Measurements from ENCODE around the gene SPARC. TPM values are rescaled to one million over a fixed set of nuclear protein-coding genes. Genes with fewer than 3 reads are reported as not detected.

Gene SPARC
- total RNA-seq, 6 donors from 2014 or later = 234 to 1,553 (median 581) TPM

DNA sequence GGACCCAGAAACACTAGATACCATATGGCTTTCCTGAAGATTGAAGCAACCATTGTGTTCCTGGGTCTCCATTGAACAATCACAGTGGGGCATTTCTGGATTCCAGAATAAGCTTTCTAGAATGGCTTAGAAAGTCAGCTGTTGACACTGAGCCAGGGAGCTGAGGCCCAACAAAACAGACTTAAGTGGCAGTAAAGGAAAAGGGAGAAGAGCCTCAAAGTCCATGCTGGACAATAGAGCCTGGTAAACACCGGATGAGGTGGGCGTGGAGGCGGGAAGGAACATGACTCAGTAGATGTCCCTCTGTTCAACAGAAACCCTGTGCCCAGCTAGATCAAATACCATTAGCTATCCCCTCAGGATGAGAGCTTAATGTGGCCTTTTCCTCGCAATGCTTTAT is 14.8 kb downstream of the SPARC start:
- H3K36me3 ChIP-seq = peaks cover 14 to 84% (median 32%) of the 10 kb centered on the region in 4 donors
- ATAC-seq (ENCODE audit: low FRiP score in 2 of 2) = peak in 1 of 2 donors; percentile 38
- peaks cover 67 to 94% (median 86%) of the 10 kb centered on the region in 4 donors for H3K4me1 ChIP-seq
- 69 to 71% methylated on average over 4 of the region's 4 CpGs for WGBS, 2 donors
- peak overlapping the region; percentile 83 to 91 (median 86) for H3K27ac ChIP-seq
- peak in 1 of 2 donors; percentile 47 for DNase-seq
- TF ChIP-seq, protein P1, sequence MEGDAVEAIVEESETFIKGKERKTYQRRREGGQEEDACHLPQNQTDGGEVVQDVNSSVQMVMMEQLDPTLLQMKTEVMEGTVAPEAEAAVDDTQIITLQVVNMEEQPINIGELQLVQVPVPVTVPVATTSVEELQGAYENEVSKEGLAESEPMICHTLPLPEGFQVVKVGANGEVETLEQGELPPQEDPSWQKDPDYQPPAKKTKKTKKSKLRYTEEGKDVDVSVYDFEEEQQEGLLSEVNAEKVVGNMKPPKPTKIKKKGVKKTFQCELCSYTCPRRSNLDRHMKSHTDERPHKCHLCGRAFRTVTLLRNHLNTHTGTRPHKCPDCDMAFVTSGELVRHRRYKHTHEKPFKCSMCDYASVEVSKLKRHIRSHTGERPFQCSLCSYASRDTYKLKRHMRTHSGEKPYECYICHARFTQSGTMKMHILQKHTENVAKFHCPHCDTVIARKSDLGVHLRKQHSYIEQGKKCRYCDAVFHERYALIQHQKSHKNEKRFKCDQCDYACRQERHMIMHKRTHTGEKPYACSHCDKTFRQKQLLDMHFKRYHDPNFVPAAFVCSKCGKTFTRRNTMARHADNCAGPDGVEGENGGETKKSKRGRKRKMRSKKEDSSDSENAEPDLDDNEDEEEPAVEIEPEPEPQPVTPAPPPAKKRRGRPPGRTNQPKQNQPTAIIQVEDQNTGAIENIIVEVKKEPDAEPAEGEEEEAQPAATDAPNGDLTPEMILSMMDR (IDR thresholded peaks at IDR 0.05) = no peak
- TF ChIP-seq POLR2AphosphoS5 (IDR thresholded peaks at IDR 0.05) (peak; percentile 76 to 85), EP300 (IDR thresholded peaks at IDR 0.05) (peak in 2 of 4 donors; percentile 56 to 77)
- no peaks in the 10 kb centered on the region for H3K27me3 ChIP-seq
- no peaks in the 10 kb centered on the region for H3K9me3 ChIP-seq
- no peak overlapping the region for H3K4me3 ChIP-seq

DNA sequence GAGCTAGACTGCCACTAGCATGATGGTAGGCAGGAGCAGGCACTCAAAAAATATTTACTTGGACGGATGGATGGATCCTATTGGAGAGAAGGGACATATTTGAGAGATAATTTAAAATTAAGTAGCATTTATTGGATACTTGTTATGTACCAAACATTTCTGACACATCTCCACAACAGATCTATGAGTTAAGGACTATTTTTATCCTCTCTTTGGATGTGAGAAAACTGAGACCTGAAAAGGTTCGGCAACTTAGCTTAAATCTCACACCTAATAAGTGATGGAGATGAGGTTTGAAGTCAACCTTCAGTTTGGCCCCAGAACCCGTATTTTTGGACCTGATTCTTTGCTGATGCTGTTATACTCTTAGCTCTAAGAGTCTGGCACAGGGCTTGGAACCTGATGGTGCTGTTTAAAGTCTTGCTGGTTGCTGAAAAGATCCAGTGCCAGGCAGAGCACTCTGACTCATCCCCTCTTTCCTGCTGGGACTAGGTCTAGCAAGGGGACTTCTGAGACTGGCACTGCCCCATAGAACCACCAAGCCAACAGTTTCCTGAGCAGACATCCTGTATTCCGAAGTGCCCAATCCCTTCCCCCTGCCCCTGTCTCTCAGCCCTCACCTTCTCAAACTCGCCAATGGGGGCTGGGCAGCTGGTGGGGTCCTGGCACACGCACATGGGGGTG is 15.6 kb downstream of the SPARC start:
- Histone ChIP-seq H3K36me3 (peaks cover 15 to 93% (median 37%) of the 10 kb centered on the region in 4 donors), H3K27me3 (no peaks in the 10 kb centered on the region), H3K4me1 (peaks cover 67 to 94% (median 86%) of the 10 kb centered on the region in 4 donors), H3K9me3 (no peaks in the 10 kb centered on the region), H3K4me3 (no peak overlapping the region), H3K27ac (peak overlapping the region; percentile 83 to 91 (median 86))
- peak; percentile 15 to 19 for ATAC-seq (ENCODE audit: low FRiP score in 2 of 2)
- DNase-seq = no peak
- 47 to 49% methylated on average over 5 to 6 of the region's 6 CpGs for WGBS, 2 donors
- no peak for TF ChIP-seq POLR2A (IDR thresholded peaks at IDR 0.05)
- TF ChIP-seq POLR2AphosphoS5 (IDR thresholded peaks at IDR 0.05) = peak; percentile 20 to 51
- TF ChIP-seq, protein P1 (IDR thresholded peaks at IDR 0.05) = no peak
- no peak for TF ChIP-seq EP300 (IDR thresholded peaks at IDR 0.05)

DNA sequence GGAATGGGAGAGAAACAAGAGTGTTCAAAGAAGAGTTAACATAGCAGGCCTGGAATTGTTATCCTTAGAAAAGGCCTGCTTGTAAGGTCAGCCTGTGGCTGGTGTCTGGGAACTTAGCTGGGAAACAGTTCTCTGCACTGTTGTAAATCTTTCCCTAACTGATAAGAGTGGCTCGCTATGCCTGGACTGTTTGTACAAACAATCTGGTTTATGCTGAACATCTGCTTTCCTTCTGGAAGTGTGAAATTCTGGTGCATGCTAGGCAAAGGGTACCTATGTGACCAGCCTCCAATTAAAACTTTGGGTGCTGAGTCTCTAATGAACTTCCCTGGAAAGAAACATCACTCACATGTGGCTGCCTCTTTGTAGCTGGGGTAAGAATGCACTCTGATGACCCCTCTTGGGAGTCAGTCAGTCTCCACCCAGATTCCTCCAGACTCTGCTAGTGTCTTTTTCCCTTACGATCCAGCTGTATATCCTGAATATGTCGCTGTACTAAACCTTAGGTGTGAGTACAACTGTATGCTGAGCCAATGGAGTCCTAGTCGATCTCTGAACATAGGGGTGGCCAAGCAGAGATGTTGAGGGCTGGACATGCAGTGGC is 16.5 kb downstream of the SPARC start:
- ATAC-seq (ENCODE audit: low FRiP score in 2 of 2) = no peak
- Histone ChIP-seq H3K27me3 (no peaks in the 10 kb centered on the region), H3K4me3 (no peak overlapping the region), H3K27ac (peak overlapping the region; percentile 83 to 91 (median 86)), H3K9me3 (no peaks in the 10 kb centered on the region), H3K4me1 (peaks cover 67 to 94% (median 86%) of the 10 kb centered on the region in 4 donors), H3K36me3 (peaks cover 22 to 100% (median 46%) of the 10 kb centered on the region in 4 donors)
- WGBS, 2 donors = 40 to 58% methylated on average over 2 to 4 of the region's 4 CpGs
- no peak for TF ChIP-seq POLR2A (IDR thresholded peaks at IDR 0.05)
- no peak for TF ChIP-seq EP300 (IDR thresholded peaks at IDR 0.05)
- no peak for TF ChIP-seq POLR2AphosphoS5 (IDR thresholded peaks at IDR 0.05)
- TF ChIP-seq, protein P1 (IDR thresholded peaks at IDR 0.05) = no peak
- no peak for DNase-seq

DNA sequence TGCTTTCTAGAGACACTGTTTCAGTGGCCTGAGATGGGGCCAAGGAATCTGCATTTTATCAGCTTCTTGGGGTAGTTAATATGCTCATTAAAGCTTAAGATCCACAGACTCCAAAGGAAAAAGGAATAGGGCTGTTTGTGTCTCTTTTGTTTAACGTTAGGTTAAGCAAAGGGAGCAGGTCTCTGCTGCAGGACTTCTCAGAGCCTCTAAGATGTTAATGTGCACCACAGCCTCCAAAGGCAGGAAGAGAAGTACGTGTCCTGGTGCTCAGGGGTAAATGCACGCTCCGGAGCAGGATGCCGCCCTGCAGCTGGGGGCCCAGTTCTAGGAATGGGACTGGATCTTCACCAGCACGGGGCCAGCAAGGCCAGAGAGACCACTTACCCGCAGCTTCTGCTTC is 19.6 kb downstream of the SPARC start:
- Histone ChIP-seq H3K36me3 (peaks cover 18 to 99% (median 54%) of the 10 kb centered on the region in 4 donors), H3K9me3 (no peaks in the 10 kb centered on the region), H3K4me1 (peaks cover 70 to 87% (median 83%) of the 10 kb centered on the region in 4 donors), H3K4me3 (no peak overlapping the region), H3K27me3 (no peaks in the 10 kb centered on the region), H3K27ac (peak overlapping the region in 3 of 4 donors; percentile 59 to 91 (median 88))
- TF ChIP-seq POLR2A (IDR thresholded peaks at IDR 0.05) = no peak
- TF ChIP-seq, protein P1 (IDR thresholded peaks at IDR 0.05) = no peak
- no peak for TF ChIP-seq EP300 (IDR thresholded peaks at IDR 0.05)
- TF ChIP-seq POLR2AphosphoS5 (IDR thresholded peaks at IDR 0.05) = no peak
- no peak for DNase-seq
- WGBS, 2 donors = 81 to 83% methylated on average over 7 of the region's 7 CpGs
- ATAC-seq (ENCODE audit: low FRiP score in 2 of 2) = no peak
